Spinal cord (tissue), 10 donors: Measurements from ENCODE around the gene CCDC198. TPM values are rescaled to one million over a fixed set of nuclear protein-coding genes. Genes with fewer than 3 reads are reported as not detected.

ENCODE experiments used
- DNase-seq, 6 donors: peaks; one replicate each; pipeline versions ENCODE4 v3.0.0 to v3.0.0-alpha.2; 2013 to 2015; ENCODE audit warnings: low spot score in 6 of 6, low read depth in 4 of 6
- H3K27ac ChIP-seq: one replicate; pipeline ENCODE4 v1.5.1; 2013; ENCODE audit warnings: low read depth, low read length, control low read depth
- H3K27me3 ChIP-seq: one replicate; pipeline ENCODE4 v1.6.1; 2013; ENCODE audit warnings: low read length; ENCODE audit not compliant: control insufficient read depth, insufficient read depth
- H3K36me3 ChIP-seq: one replicate; pipeline ENCODE4 v1.6.1; 2013; ENCODE audit warnings: low read length; ENCODE audit not compliant: control insufficient read depth, insufficient read depth
- H3K4me1 ChIP-seq: one replicate; pipeline ENCODE4 v1.6.1; 2013; ENCODE audit warnings: low read length; ENCODE audit not compliant: control insufficient read depth, insufficient read depth
- H3K4me3 ChIP-seq: one replicate; pipeline ENCODE4 v1.5.1; 2013; ENCODE audit warnings: low read depth, low read length, control low read depth
- H3K9me3 ChIP-seq: one replicate; pipeline ENCODE4 v1.6.1; 2013; ENCODE audit warnings: low read length; ENCODE audit not compliant: control insufficient read depth, insufficient read depth
- WGBS: methylation state at CpG from one replicate; pipeline ENCODE4 v1.1.5; 2013; ENCODE audit warnings: missing lambda C conversion rate; ENCODE audit not compliant: insufficient coverage; 5-methylcytosine and 5-hydroxymethylcytosine counted together
- long read RNA-seq, 4 donors: transcript quantifications; one replicate each; lab custom pipeline, GENCODE V29; 2026
- polyA plus RNA-seq, 2 donors: library from polyadenylated mRNA; unstranded; fragments of 120-200 nt; gene quantifications; one replicate each; pipeline ENCODE4 v1.2.1, GENCODE V29; 2013; ENCODE audit not compliant: insufficient read length in 2 of 2
- total RNA-seq, 2 donors: library from RNA; depleted of rRNA in 1 of 2; stranded (reverse); fragments of 120-200 nt in 1 of 2; fragments of >200 nt in 1 of 2; gene quantifications; one replicate each; pipeline versions ENCODE4 v1.2.3 to v1.2.4, GENCODE V29; 2013 to 2014
- donor health status: healthy.

Gene CCDC198
- total RNA-seq = 10 to 100 TPM in 1 of 2 donors, 1 to 10 TPM in 1; 2.1 to 11.3 TPM
- polyA plus RNA-seq = 10 to 100 TPM in 1 of 2 donors, 1 to 10 TPM in 1; 6.7 to 12.1 TPM
- long read RNA-seq, donor 1 = 0 reads
- long read RNA-seq, donor 2 = 0 reads
- long read RNA-seq, donor 3, partial matches to known transcripts = 0 of 1 reads
- long read RNA-seq, donor 3, other reads (novel, unspliced or antisense) = 0 of 1 reads
- long read RNA-seq, donor 4, partial matches to known transcripts = 0 of 2 reads
- long read RNA-seq, donor 4, other reads (novel, unspliced or antisense) = 0 of 2 reads

- Histone ChIP-seq H3K4me3 (no peak within 1 kb of the TSS), H3K27me3 (no peaks in the 10 kb centered on the region), H3K9me3 (no peaks in the 10 kb centered on the region), H3K27ac (no peak within 1 kb of the TSS), H3K4me1 (no peaks in the 10 kb centered on the region), H3K36me3 (no peaks in the 10 kb centered on the region)
- 33% methylated on average over 2 of the region's 6 CpGs for WGBS
- peak in 2 of 6 donors; percentile 42 to 71 for DNase-seq
Measured at GRCh38 chr14:57493467-57494181, at the start of gene CCDC198. CCDC198 (minus strand) TSS chr14:57493857; CDS start chr14:57493715, 142 bp downstream.

GRCh38 chr14:57533214-57533613, 39.6 kb upstream of the CCDC198 start:
- Histone ChIP-seq H3K27ac (no peak overlapping the region), H3K36me3 (no peaks in the 10 kb centered on the region), H3K9me3 (no peaks in the 10 kb centered on the region)

GRCh38 chr14:57530571-57530970, 36.9 kb upstream of the CCDC198 start:
- Histone ChIP-seq H3K4me3 (no peak overlapping the region), H3K4me1 (no peaks in the 10 kb centered on the region), H3K27ac (no peak overlapping the region), H3K9me3 (peaks cover 2% of the 10 kb centered on the region), H3K36me3 (no peaks in the 10 kb centered on the region), H3K27me3 (no peaks in the 10 kb centered on the region)
- no peak for DNase-seq

More at GRCh38 chr14:57533214-57533613, 39.6 kb upstream of the CCDC198 start:
- no peaks in the 10 kb centered on the region for H3K4me1 ChIP-seq
- 67% methylated on average over 1 of the region's 1 CpG for WGBS
- no peaks in the 10 kb centered on the region for H3K27me3 ChIP-seq
- H3K4me3 ChIP-seq = no peak overlapping the region
- peak in 3 of 6 donors; percentile 22 to 75 (median 42) for DNase-seq

- H3K27ac ChIP-seq = no peak overlapping the region
- H3K4me3 ChIP-seq = no peak overlapping the region
- WGBS = 66% methylated on average over 3 of the region's 3 CpGs
- H3K36me3 ChIP-seq = no peaks in the 10 kb centered on the region
- H3K9me3 ChIP-seq = peaks cover 2% of the 10 kb centered on the region
- no peaks in the 10 kb centered on the region for H3K4me1 ChIP-seq
- no peaks in the 10 kb centered on the region for H3K27me3 ChIP-seq
- DNase-seq = no peak
Measured at GRCh38 chr14:57526942-57527341, 33.3 kb upstream of the CCDC198 start.

GRCh38 chr14:57519043-57519442, 25.4 kb upstream of the CCDC198 start:
- Histone ChIP-seq H3K27me3 (no peaks in the 10 kb centered on the region), H3K9me3 (peaks cover 1% of the 10 kb centered on the region), H3K4me3 (no peak overlapping the region), H3K36me3 (no peaks in the 10 kb centered on the region), H3K4me1 (no peaks in the 10 kb centered on the region), H3K27ac (no peak overlapping the region)
- DNase-seq = no peak

- H3K9me3 ChIP-seq = no peaks in the 10 kb centered on the region
- peak in 1 of 6 donors; percentile 59 for DNase-seq
- no peaks in the 10 kb centered on the region for H3K36me3 ChIP-seq
- H3K4me3 ChIP-seq = no peak overlapping the region
- no peak overlapping the region for H3K27ac ChIP-seq
- no peaks in the 10 kb centered on the region for H3K27me3 ChIP-seq
- no peaks in the 10 kb centered on the region for H3K4me1 ChIP-seq
- WGBS = 26% methylated on average over 2 of the region's 3 CpGs
Measured at GRCh38 chr14:57512220-57512619, 18.6 kb upstream of the CCDC198 start.

GRCh38 chr14:57508756-57509155, 15.1 kb upstream of the CCDC198 start:
- 90% methylated on average over 2 of the region's 2 CpGs for WGBS
- Histone ChIP-seq H3K27me3 (no peaks in the 10 kb centered on the region), H3K4me3 (no peak overlapping the region), H3K27ac (no peak overlapping the region), H3K9me3 (no peaks in the 10 kb centered on the region), H3K36me3 (no peaks in the 10 kb centered on the region), H3K4me1 (no peaks in the 10 kb centered on the region)
- peak in 2 of 6 donors; percentile 65 to 75 for DNase-seq

- no peaks in the 10 kb centered on the region for H3K36me3 ChIP-seq
Measured at GRCh38 chr14:57502586-57503254, 9.1 kb upstream of the CCDC198 start.

GRCh38 chr14:57501039-57501557, 7.4 kb upstream of the CCDC198 start:
- DNase-seq = no peak
- H3K4me3 ChIP-seq = no peak overlapping the region
- no peak overlapping the region for H3K27ac ChIP-seq
- H3K36me3 ChIP-seq = no peaks in the 10 kb centered on the region
- H3K4me1 ChIP-seq = peaks cover 10% of the 10 kb centered on the region
- no CpG with 5 or more reads among the region's 2 CpGs for WGBS
- no peaks in the 10 kb centered on the region for H3K9me3 ChIP-seq
- no peaks in the 10 kb centered on the region for H3K27me3 ChIP-seq

More at GRCh38 chr14:57502586-57503254, 9.1 kb upstream of the CCDC198 start:
- H3K4me3 ChIP-seq = no peak overlapping the region
- no peaks in the 10 kb centered on the region for H3K27me3 ChIP-seq
- peaks cover 10% of the 10 kb centered on the region for H3K4me1 ChIP-seq
- 74% methylated on average over 6 of the region's 8 CpGs for WGBS
- no peak overlapping the region for H3K27ac ChIP-seq
- H3K9me3 ChIP-seq = no peaks in the 10 kb centered on the region
- DNase-seq = peak in 3 of 6 donors; percentile 48 to 86 (median 75)
